Measurements from ENCODE around the gene ZNRF1.

ZNRF1 gene

DNA sequence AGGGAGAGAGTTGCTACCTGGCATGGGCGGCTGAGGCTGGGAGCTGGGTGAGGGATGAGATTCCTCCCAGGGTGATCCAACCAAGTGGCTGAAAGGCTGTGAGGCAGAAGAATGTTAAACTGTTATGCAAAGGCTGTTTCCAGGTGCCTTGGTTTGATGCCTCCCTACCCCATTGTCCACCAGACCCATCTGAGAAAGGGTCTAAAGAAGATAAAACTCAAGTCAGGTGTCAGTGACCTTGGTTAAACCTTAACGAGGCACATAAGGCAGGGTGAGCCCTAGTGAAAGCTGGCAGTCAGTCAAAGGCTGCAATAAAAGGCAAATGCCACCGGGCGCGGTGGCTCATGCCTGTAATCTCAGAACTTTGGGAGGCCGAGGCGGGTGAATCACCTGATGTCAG is 94.0 kb downstream of the ZNRF1 start:
- in situ Hi-C loops (cut with HindIII; ENCODE audit: low sequenced_read_pairs) = no loop called here

DNA sequence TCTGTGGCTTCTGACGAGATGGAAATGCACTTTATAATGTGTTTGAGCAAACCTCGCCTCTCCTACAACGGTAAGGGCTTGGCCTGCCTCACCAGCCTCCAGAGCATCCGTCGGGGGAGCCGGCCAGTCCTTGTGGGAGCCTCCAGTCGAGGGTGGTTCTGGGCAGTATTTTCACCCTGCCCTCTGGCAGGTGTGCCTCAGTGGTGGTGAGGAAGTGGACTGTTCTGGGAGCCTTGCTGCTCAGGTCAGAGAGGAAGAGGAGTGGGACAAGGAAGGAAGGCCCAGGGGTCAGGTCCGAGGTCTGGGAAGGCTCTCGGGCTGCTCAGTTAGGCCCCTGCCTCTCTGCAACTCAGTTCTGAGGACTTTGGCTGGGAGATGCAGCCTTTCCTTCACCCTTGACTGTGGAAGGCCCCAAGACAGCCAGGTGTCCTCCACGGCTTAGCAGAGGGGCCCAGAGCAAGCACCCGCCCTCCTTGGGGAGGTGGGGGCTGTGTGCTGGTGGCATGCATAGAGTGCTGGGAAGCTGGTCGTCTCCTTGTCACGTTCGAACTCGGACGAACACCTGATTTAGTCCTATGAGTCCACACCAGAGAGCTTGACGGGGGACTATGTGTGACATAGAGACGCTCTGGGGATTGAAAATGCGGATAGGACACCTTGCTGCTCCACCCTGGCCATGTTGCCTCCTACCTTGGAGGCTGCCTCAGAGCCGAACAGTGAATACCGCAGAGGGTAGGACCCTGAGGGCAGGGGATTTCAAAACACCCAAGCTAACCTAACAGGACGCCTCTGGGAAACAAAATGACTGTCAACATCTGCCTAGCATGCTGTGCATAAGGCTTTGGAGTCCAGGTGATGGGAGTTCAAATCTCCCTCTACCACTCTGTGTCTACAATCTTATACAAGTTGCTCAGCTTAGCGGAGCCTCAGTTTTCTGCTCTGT is 95.0 kb downstream of the ZNRF1 start:
- in situ Hi-C loops (cut with HindIII; ENCODE audit: low sequenced_read_pairs) = no loop called here

DNA sequence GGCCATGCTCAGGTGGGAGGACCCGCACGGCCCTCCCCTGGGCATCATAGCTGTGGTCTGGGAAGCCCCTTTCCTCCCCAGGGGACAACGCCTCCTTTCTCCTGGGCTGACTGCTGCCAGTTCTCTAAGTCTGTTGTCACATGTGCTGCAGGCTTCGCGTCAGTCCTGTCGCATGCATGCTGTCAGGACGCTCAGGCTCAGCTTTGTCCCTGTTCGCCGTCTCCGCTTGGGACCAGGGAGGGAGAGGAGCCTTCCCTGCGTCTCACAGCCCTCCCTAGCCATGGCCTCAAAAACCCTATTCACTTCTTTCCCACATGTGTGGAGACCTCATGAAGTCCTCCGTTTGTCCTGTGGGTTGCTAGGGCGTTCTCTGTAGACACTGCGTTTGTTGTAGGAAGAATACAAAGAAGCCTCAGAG is 96.4 kb downstream of the ZNRF1 start:
- in situ Hi-C loops (cut with HindIII; ENCODE audit: low sequenced_read_pairs) = no loop called here

DNA sequence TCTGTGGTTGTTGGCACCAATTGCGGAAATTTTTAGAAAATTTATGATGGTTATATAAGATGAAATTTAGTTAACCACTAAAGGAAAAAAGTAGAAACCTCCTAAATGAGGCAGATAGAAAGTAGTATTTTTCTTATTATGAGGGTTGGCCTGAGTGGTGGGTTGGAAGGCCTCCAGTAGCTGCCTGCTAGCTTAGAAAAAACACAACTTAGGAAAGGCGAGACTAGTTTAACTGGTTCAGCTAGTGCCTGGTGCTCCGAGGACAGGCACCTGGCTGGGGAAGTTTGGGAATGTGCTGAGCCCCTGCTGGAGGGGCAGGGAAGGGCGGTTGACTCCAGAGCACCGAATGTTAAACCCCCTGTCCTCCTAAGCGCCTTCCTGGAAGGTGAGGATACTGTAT is 97.8 kb downstream of the ZNRF1 start:
- in situ Hi-C loops (cut with HindIII; ENCODE audit: low sequenced_read_pairs) = no loop called here

DNA sequence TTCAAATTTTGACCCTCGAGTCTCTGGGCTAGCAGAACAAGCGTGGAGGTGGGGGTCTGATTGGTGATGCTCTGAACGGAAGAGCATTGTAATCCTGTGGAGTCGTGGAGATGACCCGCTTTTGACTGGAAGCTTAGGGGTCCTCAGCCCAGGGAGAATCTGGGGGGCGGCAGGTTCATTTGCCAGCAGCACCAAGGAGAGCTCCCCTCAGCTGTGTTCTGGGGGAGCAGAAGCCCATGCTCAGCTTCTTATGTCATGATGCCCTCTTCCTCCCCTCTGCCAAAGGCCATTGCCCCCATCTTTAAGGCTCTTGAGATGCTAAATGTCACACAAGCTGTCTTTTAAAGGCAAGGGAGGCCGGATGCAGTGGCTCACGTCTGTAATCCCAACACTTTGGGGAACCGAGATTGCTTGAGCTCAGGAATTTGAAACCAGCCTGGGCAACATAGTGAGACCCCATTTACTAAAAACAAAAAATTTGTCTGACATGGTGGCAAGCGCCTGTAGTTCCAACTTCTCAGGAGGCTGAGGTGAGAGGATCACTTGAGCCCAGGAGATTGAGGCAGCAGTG is 98.5 kb downstream of the ZNRF1 start:
- in situ Hi-C loops (cut with HindIII; ENCODE audit: low sequenced_read_pairs) = no loop called here

DNA sequence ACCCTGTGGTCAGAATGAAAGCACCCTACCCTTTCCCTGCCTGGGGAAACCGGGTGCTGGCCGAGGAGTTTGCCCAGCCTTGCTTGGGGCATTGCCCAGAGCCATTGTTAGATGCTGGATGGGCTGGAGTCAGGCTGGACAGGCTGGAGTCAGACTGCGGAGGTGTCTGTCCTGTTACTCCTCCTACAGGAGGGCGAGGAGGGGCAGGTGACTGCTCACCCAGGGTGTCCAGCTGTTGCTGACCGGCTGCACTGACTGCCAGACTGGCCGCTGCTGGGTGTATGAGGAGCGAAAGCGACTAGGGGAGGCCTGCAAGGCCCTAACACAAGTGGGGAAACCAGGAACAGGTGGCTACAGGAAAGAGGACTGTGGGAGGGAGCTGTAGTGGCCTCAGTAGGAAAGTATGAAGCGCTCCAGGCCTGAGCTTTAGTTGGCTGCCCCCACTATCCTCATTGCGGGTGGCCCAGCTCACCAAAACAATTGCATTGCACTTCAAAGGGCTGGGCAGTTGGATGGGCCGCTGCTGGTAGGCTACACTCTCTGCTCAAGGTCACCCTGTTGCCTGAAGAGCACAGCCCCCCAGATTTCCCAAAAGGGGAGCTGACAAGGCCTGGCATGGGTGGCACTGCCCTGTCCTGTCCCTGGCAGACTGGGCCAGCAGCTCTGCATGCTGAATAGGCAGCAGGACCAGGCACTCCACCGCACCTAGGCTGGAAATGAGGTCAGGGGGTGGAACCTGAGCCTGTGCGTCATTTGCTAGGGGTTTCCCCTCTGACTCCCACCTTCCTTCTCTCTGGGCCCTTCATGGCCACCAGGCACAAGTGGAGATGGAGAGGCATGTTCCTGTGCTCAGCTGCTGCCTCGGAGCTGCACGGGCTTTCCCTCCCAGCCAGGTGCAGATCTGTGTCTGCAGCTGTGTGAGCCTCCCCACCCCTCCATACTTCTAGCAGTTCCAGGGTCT is 99.4 kb downstream of the ZNRF1 start:
- in situ Hi-C loops (cut with HindIII; ENCODE audit: low sequenced_read_pairs) = no loop called here

DNA sequence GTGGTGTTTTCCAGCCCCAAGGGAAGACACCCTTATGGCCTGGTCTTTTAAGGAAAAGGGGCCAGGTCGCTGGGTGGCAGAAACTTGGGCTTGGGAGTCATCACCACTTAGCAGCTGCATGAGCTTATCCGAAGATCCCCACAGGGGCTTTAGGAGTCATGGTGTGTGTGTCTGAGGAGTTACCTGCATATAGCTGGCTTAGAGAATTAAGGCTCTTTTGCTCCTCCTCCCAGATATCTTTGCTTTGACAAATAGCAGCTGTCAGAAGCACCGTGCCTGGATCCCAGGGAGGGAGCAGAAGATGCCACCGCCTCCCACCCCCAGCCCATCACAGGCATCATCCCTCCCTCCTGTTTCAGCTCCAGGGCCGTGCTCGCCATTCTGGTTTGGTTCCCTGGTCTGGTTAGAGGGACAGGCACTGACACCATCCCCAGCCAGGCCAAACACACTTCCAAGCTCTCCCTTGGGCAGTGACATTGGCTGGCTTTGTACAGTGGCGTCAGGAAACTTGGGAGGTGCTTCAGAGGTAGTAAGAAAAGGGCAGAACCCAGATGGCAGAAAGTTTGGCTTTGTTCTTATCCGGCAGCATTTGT is 100.3 kb downstream of the ZNRF1 start:
- in situ Hi-C loops (cut with HindIII; ENCODE audit: low sequenced_read_pairs) = no loop called here

DNA sequence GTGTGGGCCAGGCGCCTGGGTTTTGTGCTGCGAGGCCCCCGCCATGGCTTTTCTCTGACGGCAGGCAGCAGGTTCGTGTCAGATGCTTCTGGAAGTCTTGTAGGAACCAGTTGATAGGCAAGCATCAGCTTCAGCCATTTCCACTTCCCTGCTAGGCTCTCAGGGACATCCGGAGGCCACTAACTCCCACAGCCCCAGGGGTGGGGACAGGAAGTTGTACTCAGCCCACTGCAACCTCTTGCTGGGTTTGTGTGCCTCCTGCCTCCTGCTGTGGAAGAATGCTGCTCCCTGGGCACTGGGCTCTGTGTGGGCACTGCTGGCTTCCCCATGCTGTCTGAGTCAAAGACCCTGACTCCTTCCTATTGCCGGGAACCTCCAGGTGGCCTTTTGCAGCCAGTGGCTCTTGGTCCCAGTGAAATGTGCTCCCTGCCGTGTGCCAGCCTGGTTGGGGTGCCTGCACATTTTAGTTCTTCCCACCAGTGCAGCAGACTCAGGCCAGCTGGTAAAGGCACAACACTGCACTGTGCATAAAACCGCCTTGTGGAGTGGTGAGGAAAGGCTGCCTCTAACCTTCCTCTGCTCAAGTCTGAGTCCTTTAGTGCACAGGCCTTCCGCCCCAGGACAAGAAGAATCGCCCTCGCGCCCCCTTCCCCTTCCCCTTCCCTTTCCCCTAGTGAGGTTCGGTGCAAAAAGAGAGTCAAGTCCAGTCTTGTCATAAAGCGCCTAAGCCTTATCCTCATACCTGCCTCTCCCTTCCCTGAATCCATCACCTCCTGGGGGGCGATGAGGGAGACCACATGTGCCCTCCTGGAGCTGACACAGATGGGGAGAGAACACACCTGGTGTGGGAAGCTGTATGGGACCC is 101.1 kb downstream of the ZNRF1 start:
- in situ Hi-C loops (cut with HindIII; ENCODE audit: low sequenced_read_pairs) = no loop called here

DNA sequence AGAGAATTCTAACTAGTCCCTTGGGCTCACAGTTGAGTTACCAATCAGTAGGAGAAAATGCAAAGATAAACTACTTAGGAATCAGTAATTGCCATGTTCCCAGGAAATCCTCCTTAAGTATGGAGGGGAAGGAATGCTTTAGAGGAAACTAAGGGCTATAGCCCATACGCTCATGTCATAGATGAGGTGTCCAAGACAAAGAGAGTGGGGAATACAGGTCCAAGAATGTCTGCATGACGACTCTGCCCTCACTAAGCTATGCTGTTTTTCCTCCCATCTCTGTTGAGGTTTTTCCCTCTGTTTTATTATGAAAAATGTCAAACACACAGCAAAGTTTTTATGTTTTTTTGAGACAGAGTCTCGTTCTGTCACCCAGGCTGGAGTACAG is 101.8 kb downstream of the ZNRF1 start:
- in situ Hi-C loops (cut with HindIII; ENCODE audit: low sequenced_read_pairs) = no loop called here

DNA sequence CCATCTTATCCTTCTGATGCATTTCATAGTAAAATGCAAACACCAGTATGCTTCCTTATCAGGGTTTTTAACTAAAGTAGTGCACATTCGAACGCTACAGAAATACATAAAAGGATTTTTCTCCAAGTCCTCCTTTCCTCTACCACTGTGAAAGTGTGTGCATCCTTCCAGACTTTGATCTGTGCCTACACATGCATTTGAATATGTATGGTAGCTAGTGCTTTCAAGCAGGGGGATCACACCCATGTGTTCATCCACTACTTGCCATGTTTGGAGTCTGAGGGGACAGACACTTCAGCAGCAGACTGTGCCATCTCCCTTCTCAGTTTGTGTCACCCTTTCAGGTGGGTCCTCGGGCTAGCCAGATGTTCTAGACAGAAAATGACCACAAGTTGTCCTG is 102.8 kb downstream of the ZNRF1 start:
- in situ Hi-C loops (cut with HindIII; ENCODE audit: low sequenced_read_pairs) = no loop called here

DNA sequence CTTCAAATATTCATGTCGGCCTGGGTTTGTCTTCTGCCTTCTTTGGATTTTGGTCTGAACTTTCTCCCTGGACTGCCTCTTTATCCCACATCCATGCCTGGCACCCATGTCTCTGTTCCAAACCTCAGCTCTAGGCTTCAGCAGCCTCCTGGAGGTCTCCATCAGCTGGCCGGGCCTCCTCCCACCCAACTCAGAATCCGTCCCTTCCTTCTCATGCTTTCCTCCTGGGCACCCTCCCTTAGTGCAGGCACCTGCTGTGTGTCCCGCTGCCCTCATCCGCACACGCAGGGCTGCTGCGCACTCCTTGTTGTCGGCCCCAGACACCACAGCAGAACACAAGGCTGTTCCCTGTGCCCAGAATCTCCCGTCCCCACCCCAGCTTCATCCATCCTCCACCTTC is 103.8 kb downstream of the ZNRF1 start:
- in situ Hi-C loops (cut with HindIII; ENCODE audit: low sequenced_read_pairs) = no loop called here

DNA sequence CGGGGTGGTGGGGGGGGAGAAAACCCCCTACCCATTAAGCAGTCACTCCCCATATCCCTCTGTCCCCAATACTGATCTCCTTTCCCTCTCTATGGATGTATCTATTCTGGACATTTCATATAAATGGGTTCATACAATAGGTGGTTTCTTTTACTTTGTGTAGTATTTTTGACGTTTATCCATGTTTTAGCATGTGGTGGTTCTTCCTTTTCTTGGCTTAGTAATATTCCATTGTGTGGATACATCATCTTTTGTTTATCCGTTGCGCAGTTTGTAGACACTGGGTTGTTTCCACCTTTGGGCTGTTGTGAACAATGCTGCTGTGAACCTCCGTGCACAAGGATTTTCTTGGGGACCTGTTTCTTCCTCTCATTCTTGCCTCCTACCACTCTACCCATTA is 105.2 kb downstream of the ZNRF1 start:
- in situ Hi-C loops (cut with HindIII; ENCODE audit: low sequenced_read_pairs) = no loop called here

DNA sequence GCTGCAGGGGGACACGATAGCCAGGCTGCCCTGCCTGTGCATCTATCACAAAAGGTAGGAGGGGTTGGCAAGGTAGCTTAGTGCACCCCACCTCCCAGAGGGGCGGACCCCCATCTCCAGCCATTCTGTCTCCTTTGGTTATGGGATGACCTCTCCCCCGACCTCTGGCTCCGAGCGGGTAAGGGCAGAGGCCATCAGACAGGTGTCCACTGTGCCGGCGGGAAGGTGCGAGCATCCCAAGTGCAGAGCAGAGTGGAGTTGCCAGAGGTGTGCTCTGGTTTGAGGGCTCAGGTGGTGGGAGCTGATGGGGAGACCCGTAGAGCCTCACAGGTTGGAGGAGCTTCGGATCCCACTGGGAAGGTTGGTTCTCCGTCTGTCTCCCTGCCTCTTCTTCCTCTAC is 106.0 kb downstream of the ZNRF1 start:
- in situ Hi-C loops (cut with HindIII; ENCODE audit: low sequenced_read_pairs) = loop anchor here (5.0 kb wide), 1 partner anchor 98 kb away; no protein-coding TSS in a partner anchor

DNA sequence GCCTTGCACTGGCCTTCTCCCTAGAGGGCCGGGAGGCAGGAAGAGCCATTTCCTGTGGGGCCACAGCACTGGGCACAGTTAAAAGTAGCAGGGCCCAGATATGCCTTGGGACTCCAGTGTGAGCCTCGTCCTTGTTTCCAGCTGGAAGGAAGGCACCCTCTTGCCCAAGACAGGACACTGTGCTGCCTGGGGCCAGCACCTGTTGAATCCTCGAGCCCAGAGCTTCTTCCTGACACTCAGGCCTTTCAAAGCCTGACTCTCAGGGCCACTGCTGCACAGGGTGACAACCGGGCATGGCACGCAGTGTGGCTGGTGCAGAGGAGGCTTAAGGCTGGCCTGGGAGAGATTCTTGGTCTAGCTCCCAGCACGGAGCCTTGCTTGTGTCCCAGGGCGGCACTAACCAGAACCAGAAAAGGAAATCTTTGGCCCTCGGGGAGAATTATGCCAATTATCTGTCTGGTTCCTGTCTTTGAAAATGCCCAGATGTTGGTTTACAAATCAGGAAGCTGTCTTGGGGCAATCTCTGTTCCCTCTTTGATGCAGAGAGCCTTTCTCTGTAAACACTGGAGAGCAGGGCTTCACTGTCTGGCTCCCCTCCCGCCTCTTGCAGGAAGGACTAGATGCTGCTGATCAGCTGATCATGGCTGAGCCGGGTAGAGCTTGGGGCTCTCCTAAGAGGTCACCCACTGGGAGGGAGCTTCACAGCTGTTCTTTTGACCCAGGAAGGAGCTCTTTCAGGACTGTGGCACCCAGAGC is 106.7 kb downstream of the ZNRF1 start:
- in situ Hi-C loops (cut with HindIII; ENCODE audit: low sequenced_read_pairs) = loop anchor here (5.0 kb wide), 1 partner anchor 98 kb away; no protein-coding TSS in a partner anchor

DNA sequence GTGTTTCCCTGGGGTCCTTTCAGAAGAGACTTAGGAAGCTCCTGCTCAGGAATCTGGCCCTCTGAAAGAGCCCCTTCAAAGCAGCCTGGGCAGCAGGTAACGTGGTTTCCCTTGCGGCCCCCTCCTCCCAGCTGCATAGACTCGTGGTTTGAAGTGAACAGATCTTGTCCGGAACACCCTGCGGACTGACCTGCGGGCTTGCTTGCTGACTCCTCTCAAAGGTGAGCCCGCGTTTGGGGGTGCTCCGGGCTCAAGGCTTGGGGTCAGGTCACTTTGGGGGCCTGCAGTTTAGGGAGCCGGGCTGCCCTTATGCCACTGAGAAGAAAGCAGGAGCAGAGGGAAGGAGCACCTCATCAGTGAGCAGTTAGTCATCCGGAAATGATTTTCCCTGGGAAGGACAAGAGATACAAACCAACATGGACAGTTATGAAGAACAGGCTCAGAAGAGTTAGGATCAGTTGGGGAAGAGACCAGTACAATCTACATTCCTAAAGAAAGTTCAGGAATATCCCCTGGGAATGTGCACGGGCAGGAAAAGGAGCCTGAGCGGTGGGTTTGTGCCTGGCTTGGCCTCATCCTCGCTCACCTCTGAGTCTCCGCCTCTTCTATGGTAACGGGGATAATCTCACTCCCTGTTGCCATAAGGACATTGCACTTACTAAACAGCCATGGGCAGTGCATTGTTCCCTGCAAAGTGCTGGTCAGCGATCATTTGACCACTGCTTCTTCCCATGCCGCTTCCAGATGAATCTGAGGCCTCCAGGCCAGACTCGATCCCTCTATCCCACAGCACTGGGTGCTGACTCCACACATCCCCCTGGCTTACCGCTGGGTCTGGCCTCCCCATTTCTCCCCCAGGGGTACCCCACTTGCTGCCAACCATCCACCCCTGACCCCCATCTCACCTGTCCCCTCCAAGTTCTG is 107.8 kb downstream of the ZNRF1 start:
- in situ Hi-C loops (cut with HindIII; ENCODE audit: low sequenced_read_pairs) = loop anchor here (5.0 kb wide), 1 partner anchor 99 kb away; no protein-coding TSS in a partner anchor

DNA sequence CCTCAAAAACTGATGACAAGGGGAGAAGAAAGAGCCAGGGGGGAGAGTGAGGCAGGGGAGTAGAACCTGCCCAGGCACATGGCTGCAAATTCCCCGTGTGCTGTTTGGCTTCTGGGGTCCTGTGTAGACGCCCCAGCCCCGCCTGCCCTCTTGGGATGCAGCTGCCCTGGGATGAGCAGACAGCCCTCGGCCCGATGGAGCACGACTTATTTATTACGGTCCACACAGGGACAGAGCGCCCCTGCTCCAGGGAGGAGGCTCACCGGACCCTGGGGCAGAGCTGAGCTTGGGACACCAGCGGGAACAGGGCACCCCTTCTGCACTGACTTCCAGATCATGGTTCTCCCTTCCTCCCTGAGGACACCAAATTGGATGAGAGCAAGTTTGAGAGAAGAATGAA is 108.7 kb downstream of the ZNRF1 start:
- in situ Hi-C loops (cut with HindIII; ENCODE audit: low sequenced_read_pairs) = loop anchor here (5.0 kb wide), 1 partner anchor 100 kb away; no protein-coding TSS in a partner anchor

DNA sequence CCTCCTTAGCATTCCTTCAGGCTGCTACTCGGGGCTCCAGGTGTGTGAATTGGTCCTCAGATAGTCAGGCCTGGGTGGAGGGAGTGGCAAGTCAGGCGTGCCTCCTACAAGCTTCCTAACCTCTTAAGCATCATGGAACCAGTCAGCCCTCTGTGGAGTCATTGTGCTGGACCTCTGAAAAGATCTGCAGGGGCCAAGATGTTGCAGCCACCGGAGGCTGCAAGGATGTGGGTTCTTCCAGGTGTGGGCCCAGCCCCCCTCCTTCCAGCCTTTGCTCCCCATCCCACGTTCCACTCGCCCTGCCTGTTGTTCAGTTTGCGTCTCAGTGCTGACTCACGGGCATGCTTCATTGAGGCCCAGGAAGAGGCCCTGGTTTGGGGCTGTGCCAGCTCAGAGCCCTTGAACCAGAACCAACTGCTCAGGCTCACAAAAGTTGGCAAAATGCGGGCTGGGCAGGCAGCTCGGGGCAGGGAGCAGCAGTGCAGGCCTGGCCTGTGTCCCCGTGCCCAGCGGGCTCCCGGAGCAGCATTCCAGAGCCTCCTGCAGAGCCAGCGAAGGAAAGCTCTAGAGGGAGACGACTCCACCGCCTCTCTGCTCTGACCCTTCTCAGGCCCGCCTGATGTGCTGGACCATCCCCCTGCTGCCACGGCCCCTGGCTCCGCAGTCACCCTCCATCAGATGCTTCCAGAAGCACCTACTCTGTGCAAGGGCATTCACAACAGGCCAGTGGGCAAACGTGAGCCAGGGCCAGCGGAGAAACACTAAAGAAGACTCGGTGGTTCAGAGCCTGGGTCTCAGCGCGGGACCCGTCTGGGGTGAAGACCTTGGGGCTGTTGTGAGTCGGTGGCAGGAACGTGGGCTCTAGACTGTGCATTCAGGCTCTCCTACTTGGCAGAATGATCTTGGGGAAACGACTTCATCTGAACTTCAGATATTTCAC is 110.2 kb downstream of the ZNRF1 start:
- in situ Hi-C loops (cut with HindIII; ENCODE audit: low sequenced_read_pairs) = loop anchor here (5.0 kb wide), 1 partner anchor 102 kb away; no protein-coding TSS in a partner anchor

Measured in endothelial cell of hepatic sinusoid (primary cell).